Measurements from ENCODE around the gene MBD5. TPM values are rescaled to one million over a fixed set of nuclear protein-coding genes. Genes with fewer than 3 reads are reported as not detected.

The MBD5 gene
- total and polyA plus RNA-seq, 2 experiments from 2014 or later = 12.1 to 23.4 TPM

GRCh38 chr2:148177559-148177958 lies 156.7 kb downstream of the MBD5 start:
- DNase-seq = no peak
- WGBS, 2 experiments (ENCODE audit: low coverage in 1 of 2, low lambda C conversion rate in 2 of 2, missing lambda C conversion rate in 2 of 2) = 22 to 26% methylated on average over 1 of the region's 1 CpG
- in situ Hi-C loops (cut with MboI) = no loop called here
- Histone ChIP-seq H3K9ac (no peak overlapping the region), H2AFZ (no peak overlapping the region), H3K4me1 (ENCODE audit: insufficient read depth) (no peaks in the 10 kb centered on the region), H3K27me3 (replicated peaks; ENCODE audit: insufficient read depth) (no peaks in the 10 kb centered on the region), H3K27ac (no peak overlapping the region), H3K4me3 (no peak overlapping the region), H3K9me3 (ENCODE audit: low read depth) (no peaks in the 10 kb centered on the region), H3K9me2 (ENCODE audit: insufficient read depth) (no peaks in the 10 kb centered on the region), H4K20me1 (ENCODE audit: insufficient read depth) (no peaks in the 10 kb centered on the region), H3K36me3 (ENCODE audit: low read depth) (0 out of 2 replicates have a peak, but pooled peaks cover 8% of the 10 kb centered on the region), H3K4me2 (ENCODE audit: unreplicated experiment) (no peak overlapping the region), H3K79me2 (ENCODE audit: insufficient read depth) (no peaks in the 10 kb centered on the region), H3F3A (ENCODE audit: insufficient read depth) (no peaks in the 10 kb centered on the region)
- TF ChIP-seq EZH2phosphoT487 (IDR thresholded peaks at IDR 0.05; ENCODE audit: insufficient read depth, low read depth) = no peak
- TF ChIP-seq EZH2 (IDR thresholded peaks at IDR 0.05; ENCODE audit: insufficient read depth, poor library complexity, severe bottlenecking) = no peak

GRCh38 chr2:148179724-148180123 lies 158.8 kb downstream of the MBD5 start:
- H3K27ac ChIP-seq = no peak overlapping the region
- H4K20me1 ChIP-seq (ENCODE audit: insufficient read depth) = no peaks in the 10 kb centered on the region
- H3K4me3 ChIP-seq = no peak overlapping the region
- H2AFZ ChIP-seq = no peak overlapping the region
- H3K27me3 ChIP-seq (replicated peaks; ENCODE audit: insufficient read depth) = no peaks in the 10 kb centered on the region
- in situ Hi-C loops (cut with MboI) = no loop called here
- H3K36me3 ChIP-seq (ENCODE audit: low read depth) = 0 out of 2 replicates have a peak, but pooled peaks cover 14% of the 10 kb centered on the region
- WGBS, 2 experiments (ENCODE audit: low coverage in 1 of 2, low lambda C conversion rate in 2 of 2, missing lambda C conversion rate in 2 of 2) = 98 to 100% methylated on average over 1 of the region's 1 CpG
- no peak overlapping the region for H3K9ac ChIP-seq
- no peaks in the 10 kb centered on the region for H3K9me2 ChIP-seq (ENCODE audit: insufficient read depth)
- H3K4me2 ChIP-seq (ENCODE audit: unreplicated experiment) = no peak overlapping the region
- H3K79me2 ChIP-seq (ENCODE audit: insufficient read depth) = no peaks in the 10 kb centered on the region
- H3F3A ChIP-seq (ENCODE audit: insufficient read depth) = no peaks in the 10 kb centered on the region
- TF ChIP-seq EZH2phosphoT487 (IDR thresholded peaks at IDR 0.05; ENCODE audit: insufficient read depth, low read depth) (no peak), EZH2 (IDR thresholded peaks at IDR 0.05; ENCODE audit: insufficient read depth, poor library complexity, severe bottlenecking) (no peak)
- DNase-seq = no peak
- no peaks in the 10 kb centered on the region for H3K4me1 ChIP-seq (ENCODE audit: insufficient read depth)
- H3K9me3 ChIP-seq (ENCODE audit: low read depth) = no peaks in the 10 kb centered on the region

GRCh38 chr2:148184976-148185375 lies 164.1 kb downstream of the MBD5 start:
- Histone ChIP-seq H3K27me3 (replicated peaks; ENCODE audit: insufficient read depth) (no peaks in the 10 kb centered on the region), H3K36me3 (ENCODE audit: low read depth) (peaks cover 16% of the 10 kb centered on the region; the same call in 1 of the 2 replicates), H3K4me1 (ENCODE audit: insufficient read depth) (no peaks in the 10 kb centered on the region), H3K9ac (no peak overlapping the region), H3K79me2 (ENCODE audit: insufficient read depth) (no peaks in the 10 kb centered on the region), H3K27ac (no peak overlapping the region), H3K4me2 (ENCODE audit: unreplicated experiment) (no peak overlapping the region), H3K9me3 (ENCODE audit: low read depth) (no peaks in the 10 kb centered on the region), H3K4me3 (no peak overlapping the region), H2AFZ (no peak overlapping the region), H4K20me1 (ENCODE audit: insufficient read depth) (no peaks in the 10 kb centered on the region), H3F3A (ENCODE audit: insufficient read depth) (no peaks in the 10 kb centered on the region), H3K9me2 (ENCODE audit: insufficient read depth) (no peaks in the 10 kb centered on the region)
- in situ Hi-C loops (cut with MboI) = no loop called here
- 93 to 100% methylated on average over 1 of the region's 1 CpG for WGBS, 2 experiments (ENCODE audit: low coverage in 1 of 2, low lambda C conversion rate in 2 of 2, missing lambda C conversion rate in 2 of 2)
- no peak for TF ChIP-seq EZH2 (IDR thresholded peaks at IDR 0.05; ENCODE audit: insufficient read depth, poor library complexity, severe bottlenecking)
- DNase-seq = no peak

- Histone ChIP-seq H3F3A (ENCODE audit: insufficient read depth) (no peaks in the 10 kb centered on the region), H3K36me3 (ENCODE audit: low read depth) (no peaks in the 10 kb centered on the region), H3K9me3 (ENCODE audit: low read depth) (no peaks in the 10 kb centered on the region), H2AFZ (no peak overlapping the region), H4K20me1 (ENCODE audit: insufficient read depth) (no peaks in the 10 kb centered on the region), H3K9ac (no peak overlapping the region), H3K27me3 (replicated peaks; ENCODE audit: insufficient read depth) (no peaks in the 10 kb centered on the region), H3K4me3 (no peak overlapping the region), H3K27ac (no peak overlapping the region), H3K79me2 (ENCODE audit: insufficient read depth) (no peaks in the 10 kb centered on the region), H3K4me1 (ENCODE audit: insufficient read depth) (no peaks in the 10 kb centered on the region), H3K9me2 (ENCODE audit: insufficient read depth) (no peaks in the 10 kb centered on the region), H3K4me2 (ENCODE audit: unreplicated experiment) (no peak overlapping the region)
- TF ChIP-seq EZH2phosphoT487 (IDR thresholded peaks at IDR 0.05; ENCODE audit: insufficient read depth, low read depth) = no peak
- TF ChIP-seq EZH2 (IDR thresholded peaks at IDR 0.05; ENCODE audit: insufficient read depth, poor library complexity, severe bottlenecking) = no peak
- in situ Hi-C loops (cut with MboI) = no loop called here
- DNase-seq = no peak
Measured at GRCh38 chr2:148194882-148195281, 174.0 kb downstream of the MBD5 start.
